GM23338 (cell line): Measurements from ENCODE around the gene MTFR1L. TPM values are rescaled to one million over a fixed set of nuclear protein-coding genes. Genes with fewer than 3 reads are reported as not detected.

Experiments
- ATAC-seq: fragments of 200-7000 bp; cut with Tn5 transposase; 3 replicates; pipeline ENCODE4 v1.9.1; 2020
- DNase-seq: peaks from one replicate; pipeline ENCODE4 v3.0.0-alpha.2; 2015; ENCODE audit warnings: low spot score
- H2AFZ ChIP-seq: fragments of 200-600 bp; sonication (generic); 2 replicates; pipeline ENCODE4 v1.8.0; 2016; ENCODE audit warnings: antibody characterized with exemption, mild to moderate bottlenecking, moderate library complexity
- H3F3A ChIP-seq: fragments of 200-600 bp; sonication (generic); replicated peaks from 2 replicates; pipeline ENCODE4 v1.8.0; 2017; ENCODE audit warnings: antibody characterized with exemption, mixed run types, low read depth
- H3K27ac ChIP-seq: fragments of 200-600 bp; sonication (generic); 2 replicates; pipeline ENCODE4 v1.6.1; 2016; ENCODE audit warnings: low read depth
- H3K27me3 ChIP-seq: fragments of 200-600 bp; sonication (generic); 2 replicates; pipeline ENCODE4 v1.8.0; 2016; ENCODE audit warnings: mild to moderate bottlenecking, mixed run types, moderate library complexity; ENCODE audit not compliant: insufficient read depth
- H3K36me3 ChIP-seq: fragments of 200-600 bp; sonication (generic); 2 replicates; pipeline ENCODE4 v1.8.0; 2016; ENCODE audit warnings: mild to moderate bottlenecking; ENCODE audit not compliant: insufficient read depth
- H3K4me1 ChIP-seq: fragments of 200-600 bp; sonication (generic); 2 replicates; pipeline ENCODE4 v1.8.0; 2016; ENCODE audit warnings: mild to moderate bottlenecking, moderate library complexity; ENCODE audit not compliant: insufficient read depth
- H3K4me2 ChIP-seq: fragments of 200-600 bp; sonication (generic); 2 replicates; pipeline ENCODE4 v1.7.1; 2017; ENCODE audit warnings: mixed run types
- H3K4me3 ChIP-seq: fragments of 200-600 bp; sonication (generic); 2 replicates; pipeline ENCODE4 v1.6.1; 2016; ENCODE audit warnings: mixed run types
- H3K79me2 ChIP-seq: fragments of 200-600 bp; sonication (generic); replicated peaks from 2 replicates; pipeline ENCODE4 v1.8.0; 2017; ENCODE audit warnings: mild to moderate bottlenecking; ENCODE audit not compliant: insufficient read depth
- H3K9me2 ChIP-seq: fragments of 200-600 bp; sonication (generic); 2 replicates; pipeline ENCODE4 v1.8.0; 2017; ENCODE audit not compliant: insufficient read depth
- H4K20me1 ChIP-seq: fragments of 200-600 bp; sonication (generic); replicated peaks from 2 replicates; pipeline ENCODE4 v1.8.0; 2017; ENCODE audit warnings: mild to moderate bottlenecking; ENCODE audit not compliant: insufficient read depth
- H3K27ac Mint-ChIP-seq: 2 replicates; pipeline ENCODE4 v1.8.0; 2020; ENCODE audit warnings: inconsistent platforms, mild to moderate bottlenecking, moderate library complexity, mixed read lengths
- H3K27me3 Mint-ChIP-seq: 3 replicates; pipeline ENCODE4 v1.8.0; 2022; ENCODE audit warnings: low read depth, mild to moderate bottlenecking, moderate library complexity, mixed read lengths, inconsistent platforms; ENCODE audit not compliant: insufficient read depth, poor library complexity
- H3K36me3 Mint-ChIP-seq: 3 replicates; pipeline ENCODE4 v1.8.0; 2021; ENCODE audit warnings: low read depth, mild to moderate bottlenecking, inconsistent platforms, moderate library complexity, mixed read lengths
- H3K4me1 Mint-ChIP-seq: 3 replicates; pipeline ENCODE4 v1.8.0; 2020; ENCODE audit warnings: mild to moderate bottlenecking, inconsistent platforms, mixed read lengths
- H3K4me3 Mint-ChIP-seq: 3 replicates; pipeline ENCODE4 v1.8.0; 2021; ENCODE audit warnings: moderate library complexity, mild to moderate bottlenecking, inconsistent platforms, mixed read lengths
- H3K9me3 Mint-ChIP-seq: 3 replicates; pipeline ENCODE4 v1.8.0; 2020; ENCODE audit warnings: moderate library complexity, mild to moderate bottlenecking, inconsistent platforms, mixed read lengths
- CREB1 ChIP-seq: fragments of 250-450 bp; sonication (Bioruptor Pico); IDR thresholded peaks from 2 replicates; pipeline ENCODE4 v1.5.0; 2020; ENCODE audit warnings: low read depth, mild to moderate bottlenecking, moderate library complexity
- CTCF ChIP-seq, 2 experiments: fragments of 200-600 bp in 1 of 2; sonication (generic) in 1 of 2; conservative IDR thresholded peaks; 2 replicates each; pipeline versions ENCODE4 v1.5.1 to v1.6.1; 2016 to 2017; ENCODE audit warnings: antibody characterized with exemption in 2 of 2, low read depth in 2 of 2, mild to moderate bottlenecking in 2 of 2, moderate library complexity in 1 of 2
- EZH2 ChIP-seq: fragments of 200-600 bp; sonication (generic); IDR thresholded peaks from one replicate; pipeline ENCODE4 v1.8.0; 2017; ENCODE audit warnings: antibody characterized with exemption, mild to moderate bottlenecking, low read depth; ENCODE audit not compliant: unreplicated experiment
- EZH2phosphoT487 ChIP-seq: fragments of 200-600 bp; sonication (generic); IDR thresholded peaks from one replicate; pipeline ENCODE4 v1.8.1; 2018; ENCODE audit warnings: antibody characterized with exemption; ENCODE audit not compliant: unreplicated experiment
- JUNB ChIP-seq: IDR thresholded peaks from one replicate; pipeline ENCODE4 v1.6.1; 2016; ENCODE audit warnings: antibody characterized with exemption; ENCODE audit not compliant: unreplicated experiment
- NANOG ChIP-seq: IDR thresholded peaks from 2 replicates; pipeline ENCODE4 v1.6.1; 2016; ENCODE audit warnings: antibody characterized with exemption, borderline replicate concordance
- POLR2AphosphoS5 ChIP-seq: IDR thresholded peaks from 2 replicates; pipeline ENCODE4 v1.6.1; 2016; ENCODE audit warnings: antibody characterized with exemption, low read depth
- ZNF114 ChIP-seq: fragments of 250-450 bp; sonication (Bioruptor Pico); IDR thresholded peaks from 2 replicates; pipeline ENCODE4 v1.5.0; 2020; ENCODE audit warnings: mild to moderate bottlenecking, moderate library complexity
- ZNF331 ChIP-seq: fragments of 250-450 bp; sonication (Bioruptor Pico); IDR thresholded peaks from 2 replicates; pipeline ENCODE4 v1.5.0; 2020; ENCODE audit warnings: low read depth, mild to moderate bottlenecking, moderate library complexity
- polyA plus RNA-seq: library from polyadenylated mRNA; unstranded; fragments of >200 nt; fragmentation: Nextera tagmentation; extraction: Ambion mirVana; gene quantifications from 2 replicates; pipeline ENCODE4 v1.2.1, GENCODE V29; 2016
- total RNA-seq: library from RNA; depleted of rRNA; stranded (reverse); fragments of >200 nt; shearing (Covaris generic); gene quantifications from 2 replicates; pipeline ENCODE4 v1.2.3, GENCODE V29; 2014
- TF ChIP-seq, protein P1 (sequence below): IDR thresholded peaks from one replicate; pipeline ENCODE4 v1.6.1; 2018; ENCODE audit warnings: antibody characterized with exemption; ENCODE audit not compliant: unreplicated experiment
- TF ChIP-seq, protein P2 (sequence below): fragments of 250-450 bp; sonication (Bioruptor Pico); IDR thresholded peaks from 2 replicates; pipeline ENCODE4 v1.5.0; 2020; ENCODE audit warnings: mild to moderate bottlenecking, moderate library complexity
- TF ChIP-seq, protein P3 (sequence below): IDR thresholded peaks from 2 replicates; pipeline ENCODE4 v1.6.1; 2016; ENCODE audit warnings: antibody characterized with exemption

Gene MTFR1L
- total and polyA plus RNA-seq, 2 experiments from 2014 or later, result 14.8 to 22.7 TPM

- H3K27ac Mint-ChIP-seq, result no peak overlapping the region
- H3K27me3 Mint-ChIP-seq, result peaks cover 2% of the 10 kb centered on the region
- no peaks in the 10 kb centered on the region for H4K20me1 ChIP-seq
- H3K4me1 Mint-ChIP-seq, result peaks cover 7% of the 10 kb centered on the region
- H3F3A ChIP-seq, result 0 out of 2 replicates have a peak, but pooled peaks cover 3% of the 10 kb centered on the region
- no peaks in the 10 kb centered on the region for H3K9me2 ChIP-seq
- H3K79me2 ChIP-seq, result no peaks in the 10 kb centered on the region
- no peaks in the 10 kb centered on the region for H3K36me3 ChIP-seq
- no peak overlapping the region for H3K4me3 Mint-ChIP-seq
- no peak overlapping the region for H3K4me3 ChIP-seq
- H2AFZ ChIP-seq, result no peak overlapping the region
- no peaks in the 10 kb centered on the region; the same call in 2 of the 3 replicates for H3K9me3 Mint-ChIP-seq
- no peak for DNase-seq
- ATAC-seq, result no peak
- H3K27me3 ChIP-seq, result peaks cover 17% of the 10 kb centered on the region
- H3K36me3 Mint-ChIP-seq, result no peaks in the 10 kb centered on the region
- peaks cover 6% of the 10 kb centered on the region for H3K4me1 ChIP-seq
- no peak overlapping the region for H3K27ac ChIP-seq
- TF ChIP-seq, protein P1, sequence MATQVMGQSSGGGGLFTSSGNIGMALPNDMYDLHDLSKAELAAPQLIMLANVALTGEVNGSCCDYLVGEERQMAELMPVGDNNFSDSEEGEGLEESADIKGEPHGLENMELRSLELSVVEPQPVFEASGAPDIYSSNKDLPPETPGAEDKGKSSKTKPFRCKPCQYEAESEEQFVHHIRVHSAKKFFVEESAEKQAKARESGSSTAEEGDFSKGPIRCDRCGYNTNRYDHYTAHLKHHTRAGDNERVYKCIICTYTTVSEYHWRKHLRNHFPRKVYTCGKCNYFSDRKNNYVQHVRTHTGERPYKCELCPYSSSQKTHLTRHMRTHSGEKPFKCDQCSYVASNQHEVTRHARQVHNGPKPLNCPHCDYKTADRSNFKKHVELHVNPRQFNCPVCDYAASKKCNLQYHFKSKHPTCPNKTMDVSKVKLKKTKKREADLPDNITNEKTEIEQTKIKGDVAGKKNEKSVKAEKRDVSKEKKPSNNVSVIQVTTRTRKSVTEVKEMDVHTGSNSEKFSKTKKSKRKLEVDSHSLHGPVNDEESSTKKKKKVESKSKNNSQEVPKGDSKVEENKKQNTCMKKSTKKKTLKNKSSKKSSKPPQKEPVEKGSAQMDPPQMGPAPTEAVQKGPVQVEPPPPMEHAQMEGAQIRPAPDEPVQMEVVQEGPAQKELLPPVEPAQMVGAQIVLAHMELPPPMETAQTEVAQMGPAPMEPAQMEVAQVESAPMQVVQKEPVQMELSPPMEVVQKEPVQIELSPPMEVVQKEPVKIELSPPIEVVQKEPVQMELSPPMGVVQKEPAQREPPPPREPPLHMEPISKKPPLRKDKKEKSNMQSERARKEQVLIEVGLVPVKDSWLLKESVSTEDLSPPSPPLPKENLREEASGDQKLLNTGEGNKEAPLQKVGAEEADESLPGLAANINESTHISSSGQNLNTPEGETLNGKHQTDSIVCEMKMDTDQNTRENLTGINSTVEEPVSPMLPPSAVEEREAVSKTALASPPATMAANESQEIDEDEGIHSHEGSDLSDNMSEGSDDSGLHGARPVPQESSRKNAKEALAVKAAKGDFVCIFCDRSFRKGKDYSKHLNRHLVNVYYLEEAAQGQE, result no peak
- no peak for TF ChIP-seq ZNF114
- TF ChIP-seq POLR2AphosphoS5, result no peak
- TF ChIP-seq NANOG, result no peak
- TF ChIP-seq ZNF331 (CRISPR knock-in tag), result no peak
- TF ChIP-seq, protein P2, sequence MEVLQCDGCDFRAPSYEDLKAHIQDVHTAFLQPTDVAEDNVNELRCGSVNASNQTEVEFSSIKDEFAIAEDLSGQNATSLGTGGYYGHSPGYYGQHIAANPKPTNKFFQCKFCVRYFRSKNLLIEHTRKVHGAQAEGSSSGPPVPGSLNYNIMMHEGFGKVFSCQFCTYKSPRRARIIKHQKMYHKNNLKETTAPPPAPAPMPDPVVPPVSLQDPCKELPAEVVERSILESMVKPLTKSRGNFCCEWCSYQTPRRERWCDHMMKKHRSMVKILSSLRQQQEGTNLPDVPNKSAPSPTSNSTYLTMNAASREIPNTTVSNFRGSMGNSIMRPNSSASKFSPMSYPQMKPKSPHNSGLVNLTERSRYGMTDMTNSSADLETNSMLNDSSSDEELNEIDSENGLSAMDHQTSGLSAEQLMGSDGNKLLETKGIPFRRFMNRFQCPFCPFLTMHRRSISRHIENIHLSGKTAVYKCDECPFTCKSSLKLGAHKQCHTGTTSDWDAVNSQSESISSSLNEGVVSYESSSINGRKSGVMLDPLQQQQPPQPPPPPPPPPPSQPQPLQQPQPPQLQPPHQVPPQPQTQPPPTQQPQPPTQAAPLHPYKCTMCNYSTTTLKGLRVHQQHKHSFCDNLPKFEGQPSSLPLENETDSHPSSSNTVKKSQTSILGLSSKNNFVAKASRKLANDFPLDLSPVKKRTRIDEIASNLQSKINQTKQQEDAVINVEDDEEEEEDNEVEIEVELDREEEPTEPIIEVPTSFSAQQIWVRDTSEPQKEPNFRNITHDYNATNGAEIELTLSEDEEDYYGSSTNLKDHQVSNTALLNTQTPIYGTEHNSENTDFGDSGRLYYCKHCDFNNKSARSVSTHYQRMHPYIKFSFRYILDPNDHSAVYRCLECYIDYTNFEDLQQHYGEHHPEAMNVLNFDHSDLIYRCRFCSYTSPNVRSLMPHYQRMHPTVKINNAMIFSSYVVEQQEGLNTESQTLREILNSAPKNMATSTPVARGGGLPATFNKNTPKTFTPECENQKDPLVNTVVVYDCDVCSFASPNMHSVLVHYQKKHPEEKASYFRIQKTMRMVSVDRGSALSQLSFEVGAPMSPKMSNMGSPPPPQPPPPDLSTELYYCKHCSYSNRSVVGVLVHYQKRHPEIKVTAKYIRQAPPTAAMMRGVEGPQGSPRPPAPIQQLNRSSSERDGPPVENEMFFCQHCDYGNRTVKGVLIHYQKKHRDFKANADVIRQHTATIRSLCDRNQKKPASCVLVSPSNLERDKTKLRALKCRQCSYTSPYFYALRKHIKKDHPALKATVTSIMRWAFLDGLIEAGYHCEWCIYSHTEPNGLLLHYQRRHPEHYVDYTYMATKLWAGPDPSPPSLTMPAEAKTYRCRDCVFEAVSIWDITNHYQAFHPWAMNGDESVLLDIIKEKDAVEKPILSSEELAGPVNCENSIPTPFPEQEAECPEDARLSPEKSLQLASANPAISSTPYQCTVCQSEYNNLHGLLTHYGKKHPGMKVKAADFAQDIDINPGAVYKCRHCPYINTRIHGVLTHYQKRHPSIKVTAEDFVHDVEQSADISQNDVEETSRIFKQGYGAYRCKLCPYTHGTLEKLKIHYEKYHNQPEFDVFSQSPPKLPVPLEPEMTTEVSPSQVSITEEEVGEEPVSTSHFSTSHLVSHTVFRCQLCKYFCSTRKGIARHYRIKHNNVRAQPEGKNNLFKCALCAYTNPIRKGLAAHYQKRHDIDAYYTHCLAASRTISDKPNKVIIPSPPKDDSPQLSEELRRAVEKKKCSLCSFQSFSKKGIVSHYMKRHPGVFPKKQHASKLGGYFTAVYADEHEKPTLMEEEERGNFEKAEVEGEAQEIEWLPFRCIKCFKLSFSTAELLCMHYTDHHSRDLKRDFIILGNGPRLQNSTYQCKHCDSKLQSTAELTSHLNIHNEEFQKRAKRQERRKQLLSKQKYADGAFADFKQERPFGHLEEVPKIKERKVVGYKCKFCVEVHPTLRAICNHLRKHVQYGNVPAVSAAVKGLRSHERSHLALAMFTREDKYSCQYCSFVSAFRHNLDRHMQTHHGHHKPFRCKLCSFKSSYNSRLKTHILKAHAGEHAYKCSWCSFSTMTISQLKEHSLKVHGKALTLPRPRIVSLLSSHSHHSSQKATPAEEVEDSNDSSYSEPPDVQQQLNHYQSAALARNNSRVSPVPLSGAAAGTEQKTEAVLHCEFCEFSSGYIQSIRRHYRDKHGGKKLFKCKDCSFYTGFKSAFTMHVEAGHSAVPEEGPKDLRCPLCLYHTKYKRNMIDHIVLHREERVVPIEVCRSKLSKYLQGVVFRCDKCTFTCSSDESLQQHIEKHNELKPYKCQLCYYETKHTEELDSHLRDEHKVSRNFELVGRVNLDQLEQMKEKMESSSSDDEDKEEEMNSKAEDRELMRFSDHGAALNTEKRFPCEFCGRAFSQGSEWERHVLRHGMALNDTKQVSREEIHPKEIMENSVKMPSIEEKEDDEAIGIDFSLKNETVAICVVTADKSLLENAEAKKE (CRISPR knock-in tag), result no peak
- TF ChIP-seq CTCF (conservative IDR thresholded peaks at IDR 0.05; ENCODE audit: low read depth in 2 of 2), result no peak
- no peak for TF ChIP-seq EZH2
- TF ChIP-seq CREB1, result no peak
- TF ChIP-seq EZH2phosphoT487, result no peak
- TF ChIP-seq, protein P3, sequence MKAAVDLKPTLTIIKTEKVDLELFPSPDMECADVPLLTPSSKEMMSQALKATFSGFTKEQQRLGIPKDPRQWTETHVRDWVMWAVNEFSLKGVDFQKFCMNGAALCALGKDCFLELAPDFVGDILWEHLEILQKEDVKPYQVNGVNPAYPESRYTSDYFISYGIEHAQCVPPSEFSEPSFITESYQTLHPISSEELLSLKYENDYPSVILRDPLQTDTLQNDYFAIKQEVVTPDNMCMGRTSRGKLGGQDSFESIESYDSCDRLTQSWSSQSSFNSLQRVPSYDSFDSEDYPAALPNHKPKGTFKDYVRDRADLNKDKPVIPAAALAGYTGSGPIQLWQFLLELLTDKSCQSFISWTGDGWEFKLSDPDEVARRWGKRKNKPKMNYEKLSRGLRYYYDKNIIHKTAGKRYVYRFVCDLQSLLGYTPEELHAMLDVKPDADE, result no peak
- no peak for TF ChIP-seq JUNB
- H3K4me2 ChIP-seq, result no peak overlapping the region
Observed at GRCh38 chr1:25878690-25879089, 58.9 kb downstream of the MTFR1L start.
